NCI-H526 (cell line): ENCODE measurements around the gene SAMM50.
A peak's percentile ranks its signal among the peaks of the same experiment; 100 is the strongest.

Experiments used
- DNase-seq, 2 experiments: peaks; one replicate each; lab custom pipeline; 2025; lab: John Stamatoyannopoulos, UW

SAMM50 gene

DNA sequence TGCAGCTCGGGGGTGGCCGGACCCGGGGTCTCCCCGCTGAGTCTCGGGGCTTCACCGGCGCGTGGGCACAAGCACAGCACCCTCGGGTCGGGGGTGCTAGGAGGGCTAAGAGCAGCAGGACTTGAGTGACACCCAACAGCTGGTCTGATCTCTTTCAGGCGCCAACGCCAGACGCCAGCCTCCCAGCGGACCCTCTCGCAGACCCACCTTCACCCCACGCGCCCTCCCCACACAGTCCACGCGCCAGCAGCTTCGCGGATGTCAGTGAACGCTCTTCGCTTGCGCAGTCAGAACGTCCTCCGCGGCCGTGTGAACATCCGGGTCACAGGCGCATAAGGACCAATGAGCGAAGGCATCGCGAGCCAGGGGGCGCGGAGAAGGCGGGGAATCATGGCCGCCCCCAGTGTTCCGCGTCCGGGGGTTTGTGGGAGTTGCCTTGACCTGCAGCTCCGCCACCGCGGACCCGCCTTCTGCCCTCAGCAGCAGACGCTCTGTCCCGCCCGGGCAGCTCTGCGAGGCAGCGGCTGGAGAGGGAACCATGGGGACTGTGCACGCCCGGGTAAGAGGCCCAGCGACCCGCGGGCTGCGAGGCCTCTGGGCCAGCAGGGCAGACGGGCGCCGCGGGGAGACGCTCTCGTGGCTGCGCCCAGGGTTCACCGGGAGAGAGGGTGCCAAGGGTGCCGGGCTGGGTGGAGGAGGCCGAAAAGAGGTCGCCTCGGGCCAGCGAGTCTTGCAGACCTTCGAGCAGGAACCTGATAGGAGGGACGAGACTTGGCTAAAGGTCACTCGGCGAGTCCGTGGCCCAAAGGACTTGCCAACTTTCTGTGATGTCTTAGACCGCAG is at the start of gene SAMM50:
SAMM50 (plus strand) TSS at position 403 of the 843 bp plus-strand sequence; CDS start at position 539, 136 bp downstream.
- peak; percentile 77 to 91 for DNase-seq

DNA sequence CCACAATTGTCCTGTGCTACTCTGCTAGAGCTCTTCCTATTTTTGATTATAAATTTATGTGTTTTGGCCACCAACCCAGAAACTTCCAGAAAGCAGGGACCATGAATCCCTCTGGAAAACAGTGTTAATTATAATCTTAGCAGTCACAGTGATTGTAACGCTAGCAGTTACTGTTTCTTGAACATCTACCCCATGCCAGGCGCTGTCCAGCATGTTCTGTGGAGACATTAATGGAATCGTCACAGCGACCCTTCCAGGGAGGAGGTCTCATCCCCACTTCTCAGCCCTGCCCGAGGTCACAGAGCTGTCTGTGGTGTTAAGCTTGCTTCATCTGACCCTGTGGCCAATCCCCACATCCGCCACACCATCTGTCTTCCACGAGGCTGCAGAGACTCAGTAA is 49.6 kb upstream of the SAMM50 start:
- DNase-seq = no peak

GRCh38 chr22:43909708-43910107 is 45.5 kb upstream of the SAMM50 start:
- no peak for DNase-seq

DNA sequence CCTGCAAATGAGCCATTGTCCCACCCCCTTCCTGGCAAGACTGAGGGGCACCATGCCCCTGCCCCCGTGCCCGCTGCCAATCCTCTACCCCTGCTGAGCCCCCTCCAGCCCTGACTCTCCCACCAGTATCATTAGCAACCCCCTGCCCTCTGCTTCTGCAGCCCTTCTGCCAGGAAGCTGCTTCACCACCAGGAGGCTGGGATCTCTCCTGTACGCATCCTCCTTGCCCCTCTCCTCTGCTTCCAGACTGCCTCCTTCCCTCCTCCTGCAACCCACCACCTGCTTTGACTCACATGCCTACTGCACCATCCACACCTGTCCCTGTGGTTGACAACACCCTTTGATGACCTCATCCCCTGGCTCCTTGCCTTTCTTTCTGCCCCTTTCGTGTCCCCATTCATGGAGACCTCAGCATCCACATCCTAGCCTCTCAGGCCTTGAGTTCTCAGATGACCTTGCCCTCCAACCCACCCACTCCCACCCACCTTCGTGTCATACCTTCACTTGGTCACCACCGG is 45.0 kb upstream of the SAMM50 start:
- no peak for DNase-seq

GRCh38 chr22:43911351-43911750 is 43.9 kb upstream of the SAMM50 start:
- DNase-seq = no peak

DNA sequence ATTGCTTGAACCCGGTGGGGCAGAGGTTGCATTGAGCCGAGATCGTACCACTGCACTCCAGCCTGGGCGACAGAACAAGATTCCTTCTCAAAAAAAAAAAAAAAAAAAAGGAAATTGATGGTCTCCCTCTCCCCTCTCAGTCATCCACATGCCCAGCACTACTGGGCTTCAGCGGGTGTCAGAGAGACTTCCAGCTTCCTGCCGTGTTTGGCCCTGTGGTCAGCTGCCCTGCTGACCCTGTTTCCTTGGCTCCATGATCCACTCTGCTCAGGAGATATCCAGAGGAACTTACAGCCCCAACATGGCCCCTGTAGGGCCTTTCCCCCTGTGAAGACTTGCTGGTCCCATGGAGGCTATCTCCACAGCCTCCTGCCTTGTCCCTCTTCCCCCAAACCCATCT is 37.7 kb upstream of the SAMM50 start:
- no peak for DNase-seq

- no peak for DNase-seq
These were observed 35.9 kb upstream of the SAMM50 start for GRCh38 chr22:43919106-43919973.

GRCh38 chr22:43921370-43921769 is 33.9 kb upstream of the SAMM50 start:
- no peak for DNase-seq

GRCh38 chr22:43922123-43922522 is 33.1 kb upstream of the SAMM50 start:
- no peak for DNase-seq

DNA sequence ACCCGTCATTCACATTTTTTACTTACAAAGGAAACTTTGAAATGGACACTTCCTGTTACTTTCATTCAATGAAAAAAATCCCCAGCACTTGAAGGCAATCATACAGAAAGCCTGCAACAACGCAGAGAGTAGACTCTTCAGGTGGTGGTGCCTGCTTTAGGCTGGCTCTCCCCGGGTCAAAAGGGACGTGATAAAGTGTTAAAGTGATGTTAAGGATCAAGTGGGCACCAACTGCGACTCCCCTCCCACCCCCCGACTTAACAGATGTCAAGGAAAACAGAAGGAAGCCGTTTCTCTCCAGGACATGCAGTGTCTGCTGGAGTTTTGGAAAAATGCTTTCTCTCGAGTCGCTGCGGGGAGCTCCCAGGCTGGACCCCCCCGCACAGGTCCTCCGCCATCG is 32.1 kb upstream of the SAMM50 start:
- no peak for DNase-seq

GRCh38 chr22:43923631-43924464 is 31.4 kb upstream of the SAMM50 start, which contains the start of gene PNPLA3:
TSS of gene PNPLA3 (plus strand) at chr22:43923805. CDS start at chr22:43923912, 107 bp downstream.
- DNase-seq = peak; percentile 41 to 87

GRCh38 chr22:43924877-43925276 is 30.4 kb upstream of the SAMM50 start:
- DNase-seq = no peak

- peak in 1 of 2 experiments; percentile 30 for DNase-seq
These were observed 29.6 kb upstream of the SAMM50 start for GRCh38 chr22:43925433-43926348.

DNA sequence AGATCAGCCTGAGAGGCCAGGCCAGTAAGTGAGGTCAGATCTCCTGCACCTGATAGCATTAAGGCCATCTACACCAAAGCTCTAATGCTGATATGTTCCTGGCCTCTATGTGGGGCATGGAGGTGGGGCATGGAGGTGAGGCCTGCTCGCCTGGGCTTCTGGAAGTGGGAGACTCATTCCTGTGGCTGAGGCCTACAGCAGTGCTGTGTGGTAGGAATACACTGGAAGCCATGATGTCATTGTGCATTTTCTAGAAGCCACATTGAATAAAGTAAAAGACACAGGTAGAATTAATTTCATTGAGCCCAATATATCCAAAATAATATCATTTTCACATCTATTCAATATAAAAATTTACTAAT is 28.9 kb upstream of the SAMM50 start:
- no peak for DNase-seq

DNA sequence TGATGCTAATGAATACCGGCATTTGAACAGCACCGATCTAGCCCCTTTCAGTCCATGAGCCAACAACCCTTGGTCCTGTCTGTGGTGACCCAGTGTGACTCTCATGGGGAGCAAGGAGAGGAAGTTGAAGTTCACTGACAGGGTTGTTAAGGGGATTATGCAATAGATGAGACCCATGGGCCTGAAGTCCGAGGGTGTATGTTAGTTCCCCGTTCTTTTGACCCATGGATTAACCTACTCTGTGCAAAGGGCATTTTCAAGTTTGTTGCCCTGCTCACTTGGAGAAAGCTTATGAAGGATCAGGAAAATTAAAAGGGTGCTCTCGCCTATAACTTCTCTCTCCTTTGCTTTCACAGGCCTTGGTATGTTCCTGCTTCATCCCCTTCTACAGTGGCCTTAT is 26.8 kb upstream of the SAMM50 start:
- no peak for DNase-seq

GRCh38 chr22:43928908-43929307 is 26.3 kb upstream of the SAMM50 start:
- DNase-seq = no peak

DNA sequence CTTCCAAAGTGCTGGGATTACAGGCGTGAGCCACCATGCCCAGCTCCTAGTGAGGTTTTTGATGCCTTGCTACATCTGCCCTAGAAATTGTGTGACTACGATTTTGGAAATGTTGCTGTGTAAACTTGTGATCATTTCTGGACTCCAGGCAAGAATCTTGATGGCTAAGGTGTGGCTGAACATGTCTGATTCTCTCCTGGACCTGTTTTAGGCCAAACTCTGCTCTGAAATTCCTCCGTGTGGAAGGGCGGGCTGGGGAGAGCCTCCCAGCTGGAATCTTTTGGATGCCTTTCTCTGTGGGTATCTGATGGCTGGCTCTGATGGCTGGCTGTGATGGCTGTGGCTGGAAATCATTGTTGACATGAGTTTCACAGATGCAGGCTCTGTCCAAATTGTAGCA is 23.5 kb upstream of the SAMM50 start:
- DNase-seq = no peak

GRCh38 chr22:43941449-43941848 is 13.8 kb upstream of the SAMM50 start:
- no peak for DNase-seq

DNA sequence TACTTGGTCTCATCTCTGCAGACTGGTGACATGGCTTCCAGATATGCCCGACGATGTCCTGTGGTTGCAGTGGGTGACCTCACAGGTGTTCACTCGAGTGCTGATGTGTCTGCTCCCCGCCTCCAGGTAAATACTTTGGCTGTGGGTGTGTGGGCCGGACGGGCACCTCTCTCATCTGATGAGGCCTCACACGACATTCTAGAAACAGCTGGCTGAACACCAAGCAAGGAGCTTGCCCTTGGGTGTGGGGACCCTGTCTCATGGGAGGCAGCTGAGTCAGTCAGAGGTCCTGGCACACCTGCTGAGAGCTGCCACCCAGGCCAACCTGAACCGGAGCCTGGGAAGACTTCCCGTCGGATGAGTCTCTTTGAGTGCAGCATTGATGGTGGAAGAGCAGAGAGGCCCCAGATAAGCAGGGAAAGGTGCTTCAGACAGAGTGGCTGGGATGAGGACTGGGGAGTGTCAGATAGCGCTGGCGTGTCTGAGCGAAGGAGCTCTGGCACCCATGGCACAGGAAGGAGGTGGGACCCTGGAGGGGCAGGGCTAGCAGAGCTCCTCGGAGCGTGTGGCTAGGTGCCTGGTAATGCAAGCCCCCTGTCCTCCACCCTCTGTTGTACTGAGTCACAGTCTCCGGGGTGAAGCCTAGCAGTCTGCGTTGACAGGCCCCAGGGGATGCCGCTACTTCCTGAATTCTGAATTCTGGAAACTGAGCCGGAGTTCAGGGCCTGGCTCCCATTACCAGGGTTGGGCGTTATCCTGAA is 10.4 kb upstream of the SAMM50 start:
- DNase-seq = no peak
